NAMALWA (cell line): Measurements from ENCODE around the gene DR1.
A peak's percentile ranks its signal among the peaks of the same experiment; 100 is the strongest.

ENCODE experiments used
- DNase-seq: peaks from one replicate; pipeline ENCODE4 v3.0.0-alpha.2; 2015; ENCODE audit warnings: low spot score

Gene DR1

GRCh38 chr1:93345633-93346420 lies at the start of gene DR1:
TSS of gene DR1 (plus strand) at chr1:93345907. CDS start at chr1:93346646, 739 bp downstream.
- peak; percentile 89 for DNase-seq

DNA sequence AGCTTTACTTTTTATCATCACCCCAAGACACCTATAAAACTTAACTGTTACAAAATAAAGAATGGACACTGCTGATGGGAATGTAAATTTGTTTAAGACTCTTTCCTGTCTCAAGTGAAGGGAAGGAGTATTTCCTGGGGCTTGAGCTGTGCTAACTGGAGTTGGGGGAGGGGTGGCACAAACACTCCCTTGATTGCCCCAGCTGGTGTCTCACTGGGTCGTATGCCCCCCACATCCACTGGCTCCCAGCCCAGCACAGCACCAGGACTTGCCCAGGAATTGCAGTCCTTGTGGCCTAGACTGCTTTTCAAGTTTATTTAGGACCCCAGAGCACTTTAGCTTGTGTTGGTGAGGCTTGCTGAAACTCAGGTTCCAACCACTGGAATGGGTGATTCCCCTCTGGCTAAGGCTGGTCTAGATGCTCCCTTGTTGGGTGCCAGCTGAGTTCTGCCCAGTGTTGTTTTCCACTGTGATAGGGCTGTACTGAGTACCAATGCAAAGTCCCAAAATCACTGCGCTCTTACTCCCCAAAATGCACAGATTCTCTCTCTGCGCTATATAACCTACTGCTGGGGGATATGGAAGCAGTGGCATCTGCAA lies 49.1 kb upstream of the DR1 start:
- no peak for DNase-seq

DNA sequence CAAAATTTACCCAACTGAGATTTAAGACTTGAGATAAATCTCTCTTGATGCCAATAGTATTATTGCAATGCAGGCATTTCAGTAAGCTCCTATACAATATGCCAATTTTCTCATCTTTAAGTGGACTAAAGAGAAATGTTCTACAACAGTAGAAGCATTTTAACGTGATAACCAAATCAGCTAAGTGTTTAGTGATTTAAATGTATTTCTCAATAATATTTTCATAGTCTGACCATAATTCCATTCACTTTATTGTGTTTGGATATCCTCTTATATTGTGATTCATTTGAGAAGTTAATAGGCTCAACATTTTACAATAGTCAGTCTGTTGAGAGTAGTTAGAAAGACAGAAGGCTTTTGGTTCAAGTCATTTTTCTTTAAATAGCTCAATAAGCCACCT lies 44.6 kb upstream of the DR1 start:
- DNase-seq = no peak

GRCh38 chr1:93302078-93302477 lies 43.6 kb upstream of the DR1 start:
- no peak for DNase-seq

GRCh38 chr1:93304716-93305138 lies 41.0 kb upstream of the DR1 start:
- peak; percentile 81 for DNase-seq

GRCh38 chr1:93306920-93307319 lies 38.8 kb upstream of the DR1 start:
- no peak for DNase-seq

GRCh38 chr1:93313026-93313425 lies 32.7 kb upstream of the DR1 start:
- no peak for DNase-seq

DNA sequence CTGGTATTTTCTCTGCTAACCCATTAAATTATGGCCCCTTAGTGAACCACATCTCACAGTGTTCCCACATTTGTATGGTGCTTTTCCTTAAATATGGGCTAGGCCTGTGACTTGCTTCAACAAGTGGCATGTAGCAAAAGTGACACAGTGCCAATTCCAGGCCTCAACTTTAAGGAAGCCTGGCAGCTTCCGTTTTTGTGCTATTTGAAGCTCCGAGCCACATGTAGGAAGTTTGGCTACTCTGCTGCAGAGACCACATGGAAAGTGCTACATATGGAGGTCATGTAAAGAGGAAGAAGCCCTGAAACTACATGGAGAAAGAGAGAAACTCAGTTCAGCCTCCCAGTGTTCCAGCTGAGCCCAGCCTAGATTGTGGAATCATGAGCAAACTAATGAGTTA lies 28.5 kb upstream of the DR1 start:
- no peak for DNase-seq

DNA sequence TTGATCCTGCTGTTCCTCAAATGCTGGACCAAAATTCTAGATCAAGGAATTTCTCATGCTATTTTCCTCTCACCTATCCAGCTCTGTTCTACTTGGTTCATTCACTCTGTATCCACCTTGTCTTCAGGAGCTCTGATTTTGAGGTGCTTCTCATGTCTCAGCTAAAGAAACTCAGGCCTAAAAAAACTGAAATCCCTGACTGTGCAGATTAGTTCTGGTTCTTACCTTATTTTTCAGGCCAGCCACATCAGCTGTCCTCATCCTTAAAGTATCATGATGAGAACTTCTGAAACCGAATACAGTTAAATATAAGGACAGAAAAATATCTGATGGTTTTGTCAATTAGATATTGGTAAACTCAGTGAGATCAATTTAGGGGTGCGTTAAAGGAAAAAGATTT lies 27.8 kb upstream of the DR1 start:
- DNase-seq = no peak

DNA sequence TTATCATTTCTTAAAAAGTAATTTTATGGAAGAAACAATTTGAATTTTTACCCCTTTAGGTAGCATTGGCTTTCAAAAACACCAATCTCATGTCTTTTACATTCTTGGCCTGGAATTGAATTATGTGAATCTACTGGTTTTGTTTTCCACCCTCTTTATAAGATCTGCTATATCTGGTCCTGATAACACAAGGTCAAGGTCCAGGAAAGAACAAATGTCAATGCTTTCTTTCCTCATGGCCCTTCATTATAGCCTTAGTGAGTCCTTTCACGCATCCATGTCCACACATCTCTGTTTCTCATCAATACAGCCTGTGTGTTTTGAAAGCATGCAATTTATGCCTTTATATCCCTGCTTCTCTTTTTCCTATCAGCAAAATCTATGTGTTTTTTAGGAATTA lies 24.0 kb upstream of the DR1 start:
- no peak for DNase-seq

DNA sequence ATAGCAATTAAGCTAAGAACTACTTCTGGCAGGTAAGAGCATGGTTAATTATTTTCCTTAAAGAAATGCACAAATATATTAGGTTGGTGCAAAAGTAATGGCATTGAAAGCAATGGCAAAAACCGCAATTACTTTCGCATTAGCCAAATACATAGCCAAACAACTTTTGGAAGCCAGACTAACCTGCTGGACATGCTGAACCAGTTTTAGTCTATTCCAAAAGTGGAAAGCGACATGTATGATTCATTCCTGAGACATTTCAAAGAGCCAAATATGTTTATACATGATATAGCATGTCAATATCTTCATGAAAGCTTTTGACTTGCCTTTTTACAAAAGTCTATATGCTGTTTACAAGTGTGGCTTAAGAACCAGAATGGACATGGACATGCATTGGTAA lies 23.4 kb upstream of the DR1 start:
- DNase-seq = no peak

GRCh38 chr1:93323185-93323820 lies 22.4 kb upstream of the DR1 start:
- DNase-seq = no peak

DNA sequence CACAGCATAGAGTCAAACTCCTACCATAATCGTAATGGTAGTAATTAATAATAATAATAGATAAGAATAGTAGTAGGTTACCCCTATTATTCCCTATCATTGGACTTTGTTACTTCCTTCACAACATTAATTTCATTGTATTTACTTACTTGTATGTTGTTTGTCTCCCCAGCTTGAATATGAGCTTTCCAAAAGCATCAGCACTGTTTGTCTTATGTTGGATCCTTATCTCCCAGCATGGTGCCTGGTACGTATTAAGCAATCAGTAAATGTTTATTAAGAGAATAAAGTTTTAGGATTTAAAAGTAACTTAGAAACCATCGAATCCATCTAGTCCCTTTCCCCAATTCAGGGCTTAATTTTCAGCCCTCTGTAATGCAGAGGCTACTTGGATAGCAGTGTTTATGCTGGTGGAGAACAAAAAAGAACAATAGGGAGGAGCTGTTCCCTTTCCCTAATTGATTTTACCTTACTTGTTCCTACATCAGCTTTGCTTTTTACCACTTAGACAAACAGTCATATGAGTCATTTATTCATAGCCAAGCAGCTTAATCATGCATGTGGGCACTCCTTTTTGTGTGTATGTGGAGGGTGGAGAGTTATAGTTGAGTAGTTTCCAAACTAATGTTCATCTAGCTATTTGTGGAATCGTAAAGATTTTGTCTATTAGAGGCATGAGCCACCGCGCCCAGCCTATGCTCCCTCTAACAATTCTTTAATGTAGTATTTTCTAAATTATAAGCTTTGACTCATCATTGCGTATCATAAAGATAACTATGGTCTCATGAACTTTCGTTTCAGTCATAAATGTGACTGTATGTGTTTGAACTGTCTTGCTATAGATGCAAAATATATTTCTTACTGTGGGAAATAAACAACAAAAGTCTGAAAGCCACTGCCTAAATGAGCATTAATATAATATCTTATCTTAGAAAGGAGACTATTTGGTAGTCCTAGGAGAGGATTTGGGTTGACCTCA lies 20.9 kb upstream of the DR1 start:
- no peak for DNase-seq

GRCh38 chr1:93328809-93329760 lies 16.6 kb upstream of the DR1 start:
- peak; percentile 41 for DNase-seq

GRCh38 chr1:93330196-93330595 lies 15.5 kb upstream of the DR1 start:
- DNase-seq = no peak

DNA sequence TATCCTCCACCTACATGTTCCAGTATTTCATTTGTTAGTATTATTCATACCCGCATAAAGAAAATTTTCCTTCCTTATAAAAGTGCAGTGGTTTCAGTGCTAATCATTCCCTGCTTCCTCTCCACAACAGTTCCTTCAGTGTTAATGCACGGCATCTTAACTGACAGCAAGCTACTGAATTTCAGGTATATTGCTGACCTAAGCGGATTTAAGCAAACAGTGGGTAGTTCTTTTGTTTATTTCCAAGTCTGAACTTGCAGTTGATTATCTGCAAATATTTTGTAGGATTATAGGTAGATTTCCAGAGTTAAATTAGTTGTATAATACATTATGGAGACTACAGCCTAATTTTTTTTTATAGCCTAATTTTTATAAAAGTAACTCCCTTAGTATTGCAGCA lies 15.1 kb upstream of the DR1 start:
- no peak for DNase-seq

- DNase-seq = no peak
Measured at GRCh38 chr1:93331412-93331811, 14.3 kb upstream of the DR1 start.

DNA sequence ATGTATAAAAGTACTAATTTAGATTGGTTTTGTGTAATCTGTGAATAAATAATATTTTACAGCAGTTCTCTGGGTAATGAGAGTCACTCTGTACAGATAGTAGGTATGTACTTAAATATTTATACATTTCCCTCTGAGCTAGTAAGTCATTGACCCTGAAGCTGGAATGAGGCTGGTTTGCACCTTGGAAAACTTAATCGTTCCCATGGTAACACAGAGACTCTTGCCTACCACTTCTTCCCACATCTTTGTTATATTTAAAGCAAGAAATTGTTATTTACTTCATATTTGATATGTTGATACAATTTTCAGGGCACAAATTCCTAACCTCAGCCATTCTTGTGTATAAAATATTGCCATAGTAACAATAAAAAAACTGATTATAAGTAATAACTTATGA lies 13.3 kb upstream of the DR1 start:
- no peak for DNase-seq

DNA sequence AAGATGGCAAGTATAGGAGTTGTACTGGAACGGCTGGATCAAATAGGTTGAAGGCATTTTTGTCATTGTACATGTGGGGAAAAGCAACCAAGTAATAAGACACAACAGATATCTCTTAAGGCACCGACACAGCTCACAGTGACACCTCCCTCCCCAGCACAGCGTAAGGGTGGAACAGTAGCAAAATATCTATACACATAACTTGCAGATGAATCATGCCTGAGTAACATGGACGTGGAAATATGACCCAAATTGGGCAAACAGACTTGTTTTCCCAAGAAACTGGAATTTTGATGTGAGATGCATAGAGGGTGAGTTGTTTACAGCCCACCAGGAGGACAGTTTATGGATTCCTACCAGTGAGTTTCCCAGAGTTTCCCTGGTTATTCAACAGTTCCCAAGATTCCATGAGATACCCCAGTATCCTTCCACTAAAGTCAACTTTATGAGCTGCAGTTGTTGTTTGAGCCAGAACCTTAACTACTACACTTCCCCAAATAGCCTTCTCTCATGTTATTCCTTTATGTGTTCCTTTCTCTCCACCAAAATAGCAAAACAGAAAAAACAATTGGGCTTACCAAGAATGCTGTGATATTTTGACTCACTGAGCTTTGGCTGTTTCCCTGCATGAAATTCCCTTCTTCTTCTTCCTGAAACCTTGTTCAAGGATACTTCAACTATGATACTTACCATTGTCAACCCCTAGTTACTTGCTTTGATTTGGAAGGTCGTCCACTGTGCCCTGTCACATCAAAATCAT lies 7.1 kb upstream of the DR1 start:
- no peak for DNase-seq

DNA sequence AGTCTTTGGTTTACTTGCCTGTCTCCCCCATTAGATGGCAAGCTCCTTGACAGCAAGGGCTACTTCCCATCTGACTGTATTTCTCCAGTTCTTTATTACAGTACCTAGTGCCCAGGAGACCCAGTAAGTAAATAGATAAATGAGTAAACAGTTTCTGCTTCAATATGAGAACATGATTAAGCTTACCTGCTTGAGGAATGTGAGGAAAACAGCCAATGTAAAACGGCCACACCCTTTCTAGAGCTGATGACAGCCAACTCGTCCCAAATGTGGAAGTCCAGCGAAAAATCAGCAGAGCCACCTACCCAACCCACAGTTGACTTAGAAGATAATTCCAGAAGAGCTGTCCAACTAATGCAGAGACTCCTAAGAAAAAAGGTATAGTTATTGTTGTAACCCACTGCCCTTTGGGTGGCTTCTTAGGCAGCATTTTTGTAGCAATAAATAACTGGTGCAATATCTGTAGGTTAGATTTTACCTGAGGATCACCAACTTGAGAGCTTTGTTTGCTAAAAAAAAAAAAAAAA lies 6.5 kb upstream of the DR1 start:
- no peak for DNase-seq
